Esophagus muscularis mucosa (tissue), 4 donors: ENCODE measurements around the gene TBC1D9B.

Experiments
- CTCF ChIP-seq, 3 experiments: fragments of 200-600 bp in 2 of 3; fragments of 450-650 bp in 1 of 3; sonication (generic) in 2 of 3; IDR thresholded peaks; one replicate each; pipeline ENCODE4 v1.5.1; 2017 to 2019; ENCODE audit warnings: antibody characterized with exemption in 3 of 3, mild to moderate bottlenecking in 2 of 3, moderate library complexity in 1 of 3
- EP300 ChIP-seq: sonication (generic); formaldehyde crosslinking; IDR thresholded peaks from one replicate; pipeline ENCODE4 v1.6.1; 2017; ENCODE audit warnings: antibody characterized with exemption
- POLR2A ChIP-seq: fragments of 450-650 bp; IDR thresholded peaks from one replicate; pipeline ENCODE4 v1.6.1; 2017; ENCODE audit warnings: antibody characterized with exemption, moderate library complexity, mild to moderate bottlenecking, low read depth
- POLR2AphosphoS5 ChIP-seq, 2 donors: sonication (generic); formaldehyde crosslinking; IDR thresholded peaks; one replicate each; pipeline ENCODE4 v1.6.1; 2017; ENCODE audit warnings: antibody characterized with exemption in 2 of 2

DNA sequence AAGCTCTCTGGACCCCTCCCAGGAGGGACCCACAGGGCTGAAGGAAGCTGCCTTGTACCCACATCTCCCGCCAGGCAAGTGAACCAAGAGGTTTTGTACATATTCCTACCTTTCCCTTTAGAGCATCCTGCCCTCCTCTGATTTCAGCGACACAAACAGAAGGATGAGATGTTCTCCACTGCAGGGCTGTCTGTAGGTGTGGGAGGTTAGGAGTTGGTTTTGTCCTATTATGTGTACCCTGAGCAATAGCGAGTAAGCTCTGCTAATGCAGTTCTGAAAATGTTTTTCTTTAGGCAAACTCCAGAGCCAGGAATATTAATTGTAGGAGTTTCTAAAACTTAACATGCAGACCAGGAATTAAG lies 74.0 kb downstream of the TBC1D9B start:
- TF ChIP-seq POLR2AphosphoS5 (IDR thresholded peaks at IDR 0.05) (no peak), CTCF (IDR thresholded peaks at IDR 0.05) (no peak), POLR2A (no peak), EP300 (no peak)
